Osteoblast (primary cell): Measurements from ENCODE around the gene PLGRKT. TPM values are rescaled to one million over a fixed set of nuclear protein-coding genes. Genes with fewer than 3 reads are reported as not detected.
"Not testable (repeated sequence)": the region's sequence is repeated elsewhere in the genome, so short reads cannot be mapped to it uniquely, and the experiment has no call there.

ENCODE experiments used
- DNase-seq: peaks from one replicate; pipeline ENCODE4 v3.0.0; 2011; ENCODE audit warnings: low spot score, mixed read lengths; ENCODE audit not compliant: insufficient read length; ENCODE audit errors: missing footprints
- H2AFZ ChIP-seq: 2 replicates; pipeline ENCODE4 v1.6.0; 2011; ENCODE audit warnings: mild to moderate bottlenecking, low read length
- H3K27ac ChIP-seq: 2 replicates; pipeline ENCODE4 v1.5.1; 2011; ENCODE audit warnings: mild to moderate bottlenecking, low read depth, low read length, moderate library complexity
- H3K27me3 ChIP-seq: 2 replicates; pipeline ENCODE4 v1.6.0; 2012; ENCODE audit warnings: mild to moderate bottlenecking, control low read depth, inconsistent platforms, low read length, moderate library complexity; ENCODE audit not compliant: insufficient read depth
- H3K36me3 ChIP-seq: 2 replicates; pipeline ENCODE4 v1.5.1; 2011; ENCODE audit warnings: mild to moderate bottlenecking, low read length, control low read depth, moderate library complexity; ENCODE audit not compliant: insufficient read depth
- H3K4me1 ChIP-seq: 2 replicates; pipeline ENCODE4 v1.5.1; 2011; ENCODE audit warnings: mild to moderate bottlenecking, low read length, control low read depth, moderate library complexity; ENCODE audit not compliant: insufficient read depth
- H3K4me2 ChIP-seq: 2 replicates; pipeline ENCODE4 v1.6.0; 2011; ENCODE audit warnings: mild to moderate bottlenecking, low read length; ENCODE audit not compliant: insufficient read depth
- H3K4me3 ChIP-seq: fragments of 200-600 bp; sonication (generic); 3 replicates; pipeline ENCODE4 v1.5.1; 2012; ENCODE audit warnings: mild to moderate bottlenecking, low read length, inconsistent platforms; ENCODE audit not compliant: insufficient read depth
- H3K79me2 ChIP-seq: 2 replicates; pipeline ENCODE4 v1.6.0; 2012; ENCODE audit warnings: mild to moderate bottlenecking, low read length, control low read depth, inconsistent platforms; ENCODE audit not compliant: insufficient read depth
- H3K9me3 ChIP-seq: 2 replicates; pipeline ENCODE4 v1.5.1; 2011; ENCODE audit warnings: low read depth, low read length, control low read depth
- H4K20me1 ChIP-seq: 2 replicates; pipeline ENCODE4 v1.6.0; 2012; ENCODE audit warnings: mild to moderate bottlenecking, low read length, control low read depth; ENCODE audit not compliant: insufficient read depth
- total RNA-seq: library from RNA; depleted of rRNA; stranded (reverse); fragments of >200 nt; gene quantifications from 2 replicates; pipeline ENCODE4 v1.2.3, GENCODE V29; 2012
- TF ChIP-seq, protein P1 (sequence below): IDR thresholded peaks from 2 replicates; pipeline ENCODE4 v1.5.1; 2011; ENCODE audit warnings: mild to moderate bottlenecking, low read depth, low read length, moderate library complexity; ENCODE audit errors: extremely low read depth

PLGRKT gene
- total RNA-seq, 1 donor: 15.6 TPM

DNA sequence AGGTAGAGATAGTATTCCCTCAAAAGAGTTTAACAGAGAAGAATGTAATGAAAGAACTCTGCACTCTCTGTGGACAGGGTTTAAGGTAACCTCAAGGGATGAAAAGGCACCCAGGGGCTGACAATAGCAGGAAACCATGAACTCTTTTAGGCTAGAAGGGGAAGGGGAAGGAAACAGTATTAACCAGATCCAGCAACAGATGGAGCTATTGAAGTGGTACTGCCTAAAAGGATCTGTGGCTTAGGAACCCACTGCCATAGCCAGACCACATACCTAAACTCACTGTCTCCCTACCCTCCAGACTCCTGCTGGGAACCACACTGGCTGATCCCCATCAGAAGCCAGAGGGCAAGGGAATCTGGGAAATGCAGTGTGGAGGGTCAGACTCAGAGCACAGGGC, 35.5 kb downstream of the PLGRKT start:
- DNase-seq: no peak
- H2AFZ ChIP-seq: no peak overlapping the region
- peaks cover 2% of the 10 kb centered on the region for H4K20me1 ChIP-seq
- no peak overlapping the region for H3K27ac ChIP-seq
- TF ChIP-seq, protein P1, sequence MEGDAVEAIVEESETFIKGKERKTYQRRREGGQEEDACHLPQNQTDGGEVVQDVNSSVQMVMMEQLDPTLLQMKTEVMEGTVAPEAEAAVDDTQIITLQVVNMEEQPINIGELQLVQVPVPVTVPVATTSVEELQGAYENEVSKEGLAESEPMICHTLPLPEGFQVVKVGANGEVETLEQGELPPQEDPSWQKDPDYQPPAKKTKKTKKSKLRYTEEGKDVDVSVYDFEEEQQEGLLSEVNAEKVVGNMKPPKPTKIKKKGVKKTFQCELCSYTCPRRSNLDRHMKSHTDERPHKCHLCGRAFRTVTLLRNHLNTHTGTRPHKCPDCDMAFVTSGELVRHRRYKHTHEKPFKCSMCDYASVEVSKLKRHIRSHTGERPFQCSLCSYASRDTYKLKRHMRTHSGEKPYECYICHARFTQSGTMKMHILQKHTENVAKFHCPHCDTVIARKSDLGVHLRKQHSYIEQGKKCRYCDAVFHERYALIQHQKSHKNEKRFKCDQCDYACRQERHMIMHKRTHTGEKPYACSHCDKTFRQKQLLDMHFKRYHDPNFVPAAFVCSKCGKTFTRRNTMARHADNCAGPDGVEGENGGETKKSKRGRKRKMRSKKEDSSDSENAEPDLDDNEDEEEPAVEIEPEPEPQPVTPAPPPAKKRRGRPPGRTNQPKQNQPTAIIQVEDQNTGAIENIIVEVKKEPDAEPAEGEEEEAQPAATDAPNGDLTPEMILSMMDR: no peak
- no peaks in the 10 kb centered on the region for H3K9me3 ChIP-seq
- no peaks in the 10 kb centered on the region for H3K27me3 ChIP-seq
- no peaks in the 10 kb centered on the region for H3K4me1 ChIP-seq
- no peak overlapping the region for H3K4me3 ChIP-seq
- no peaks in the 10 kb centered on the region for H3K36me3 ChIP-seq
- no peak overlapping the region for H3K4me2 ChIP-seq
- peaks cover 3% of the 10 kb centered on the region for H3K79me2 ChIP-seq

DNA sequence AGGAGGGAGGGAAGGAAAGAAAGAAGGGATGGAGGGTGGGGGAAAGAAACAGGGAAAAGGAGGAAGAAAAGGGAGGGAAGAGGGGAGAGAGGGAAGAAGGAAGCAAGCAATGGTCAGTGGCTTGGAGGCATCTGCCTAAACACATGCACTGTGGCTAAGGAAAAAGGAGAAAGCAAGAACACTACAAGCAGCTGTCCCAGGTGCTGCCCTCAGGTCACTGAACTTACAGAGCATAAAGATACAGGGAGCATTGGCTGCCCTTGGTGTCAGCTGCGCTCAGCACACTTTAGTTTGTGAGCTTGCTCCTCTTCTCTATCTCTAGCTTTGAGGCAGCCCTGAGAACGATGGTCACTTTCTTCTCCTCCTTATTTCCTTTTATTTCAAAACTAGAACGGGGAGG, 40.2 kb downstream of the PLGRKT start:
- not testable (repeated sequence) for H3K4me3 ChIP-seq, H4K20me1 ChIP-seq, H3K9me3 ChIP-seq, H3K27ac ChIP-seq, DNase-seq, H3K79me2 ChIP-seq, H3K27me3 ChIP-seq, H3K4me1 ChIP-seq, H2AFZ ChIP-seq, H3K36me3 ChIP-seq, H3K4me2 ChIP-seq

- Histone ChIP-seq H3K9me3 (no peaks in the 10 kb centered on the region), H3K36me3 (no peaks in the 10 kb centered on the region), H4K20me1 (no peaks in the 10 kb centered on the region), H3K4me3 (no peak overlapping the region), H3K4me2 (no peak overlapping the region), H3K27me3 (no peaks in the 10 kb centered on the region), H3K4me1 (no peaks in the 10 kb centered on the region), H3K79me2 (no peaks in the 10 kb centered on the region), H2AFZ (no peak overlapping the region), H3K27ac (no peak overlapping the region)
- TF ChIP-seq, protein P1: no peak
- DNase-seq: no peak
Observed at GRCh38 chr9:5395428-5395827, 42.3 kb downstream of the PLGRKT start.

- not testable (repeated sequence) for H3K4me1 ChIP-seq, H3K9me3 ChIP-seq, H3K4me2 ChIP-seq, H3K79me2 ChIP-seq, H3K4me3 ChIP-seq, H4K20me1 ChIP-seq, H3K27me3 ChIP-seq, H2AFZ ChIP-seq, H3K36me3 ChIP-seq, DNase-seq, H3K27ac ChIP-seq
Observed at GRCh38 chr9:5393976-5394375, 43.7 kb downstream of the PLGRKT start.

DNA sequence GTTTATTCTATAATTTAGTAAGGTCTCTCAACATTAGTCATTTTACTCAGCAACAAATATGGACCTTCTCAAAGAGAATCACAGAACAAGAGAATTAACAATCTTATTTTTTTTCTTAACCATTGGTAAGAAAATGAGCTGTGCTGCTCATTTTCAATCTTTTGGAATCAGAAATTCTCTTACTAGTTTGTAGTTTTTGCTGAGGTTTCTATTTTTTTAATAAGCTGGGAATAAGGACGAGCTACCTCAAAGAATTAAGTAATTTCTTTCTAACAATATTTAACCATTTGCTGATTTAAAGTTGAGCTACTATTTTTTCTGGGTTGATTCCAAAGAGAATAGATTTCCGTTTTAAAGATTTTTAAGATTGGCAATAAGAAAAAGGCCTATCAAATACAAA, 44.2 kb downstream of the PLGRKT start:
- H2AFZ ChIP-seq: no peak overlapping the region
- H3K27ac ChIP-seq: no peak overlapping the region
- no peak for DNase-seq
- no peaks in the 10 kb centered on the region for H3K36me3 ChIP-seq
- no peak overlapping the region for H3K4me3 ChIP-seq
- H3K4me2 ChIP-seq: no peak overlapping the region
- no peaks in the 10 kb centered on the region for H3K79me2 ChIP-seq
- H3K27me3 ChIP-seq: no peaks in the 10 kb centered on the region
- TF ChIP-seq, protein P1: no peak
- peaks cover 13% of the 10 kb centered on the region for H3K4me1 ChIP-seq
- H4K20me1 ChIP-seq: peaks cover 6% of the 10 kb centered on the region
- no peaks in the 10 kb centered on the region for H3K9me3 ChIP-seq
